Osteocyte (in vitro differentiated cells): ENCODE results near the gene ULK2. TPM values are rescaled to one million over a fixed set of nuclear protein-coding genes. Genes with fewer than 3 reads are reported as not detected.

ENCODE experiments used
- DNase-seq: peaks from one replicate; pipeline ENCODE4 v3.0.0; 2021; ENCODE audit warnings: mixed read lengths; ENCODE audit not compliant: unreplicated experiment; ENCODE audit errors: extremely low spot score
- H3K27ac Mint-ChIP-seq: one replicate; pipeline ENCODE4 v1.8.0; 2021; ENCODE audit warnings: mild to moderate bottlenecking, mixed read lengths; ENCODE audit not compliant: unreplicated experiment
- H3K27me3 Mint-ChIP-seq: one replicate; pipeline ENCODE4 v1.8.0; 2021; ENCODE audit warnings: mixed read lengths; ENCODE audit not compliant: unreplicated experiment
- H3K36me3 Mint-ChIP-seq: one replicate; pipeline ENCODE4 v1.8.0; 2021; ENCODE audit warnings: mixed read lengths; ENCODE audit not compliant: unreplicated experiment
- H3K4me1 Mint-ChIP-seq: one replicate; pipeline ENCODE4 v1.8.0; 2021; ENCODE audit warnings: mixed read lengths; ENCODE audit not compliant: unreplicated experiment
- H3K4me3 Mint-ChIP-seq: one replicate; pipeline ENCODE4 v1.8.0; 2021; ENCODE audit warnings: mild to moderate bottlenecking, moderate library complexity, mixed read lengths; ENCODE audit not compliant: unreplicated experiment
- H3K9me3 Mint-ChIP-seq: one replicate; pipeline ENCODE4 v1.8.0; 2021; ENCODE audit warnings: mixed read lengths; ENCODE audit not compliant: unreplicated experiment
- total RNA-seq: library from RNA; stranded (reverse); gene quantifications from 2 replicates; pipeline ENCODE4 v1.2.1, GENCODE V29; 2021
- TF ChIP-seq, protein P1 (sequence below): fragments of 200-600 bp; sonication (generic); IDR thresholded peaks from 2 replicates; pipeline ENCODE4 v1.5.0; 2021; ENCODE audit warnings: antibody characterized with exemption, mild to moderate bottlenecking, moderate library complexity

ULK2 gene
- total RNA-seq, 1 donor from 2014 or later = 33.3 TPM

DNA sequence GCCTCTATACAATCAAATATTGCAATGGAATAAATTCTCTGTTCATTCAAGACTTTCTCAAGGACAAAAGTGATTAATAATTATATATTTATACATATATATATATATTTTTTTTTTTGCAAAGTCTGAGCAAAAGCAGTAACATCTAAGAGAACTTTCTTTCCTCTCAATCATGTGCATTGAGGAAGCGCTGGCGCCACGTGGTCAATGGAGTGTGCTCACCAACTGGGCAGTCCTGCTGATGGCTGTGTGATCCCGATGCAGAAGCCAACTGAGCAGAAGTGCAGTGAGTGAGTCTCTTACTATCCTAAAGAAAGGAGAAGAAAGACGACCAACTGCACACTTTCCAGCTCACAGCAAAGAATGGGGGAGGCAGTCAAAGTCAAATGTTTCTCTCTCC, 37.2 kb upstream of the ULK2 start:
- no peak overlapping the region for H3K27ac Mint-ChIP-seq
- no peak overlapping the region for H3K4me3 Mint-ChIP-seq
- DNase-seq = peak; percentile 40
- no peaks in the 10 kb centered on the region for H3K9me3 Mint-ChIP-seq
- no peaks in the 10 kb centered on the region for H3K4me1 Mint-ChIP-seq
- TF ChIP-seq, protein P1, sequence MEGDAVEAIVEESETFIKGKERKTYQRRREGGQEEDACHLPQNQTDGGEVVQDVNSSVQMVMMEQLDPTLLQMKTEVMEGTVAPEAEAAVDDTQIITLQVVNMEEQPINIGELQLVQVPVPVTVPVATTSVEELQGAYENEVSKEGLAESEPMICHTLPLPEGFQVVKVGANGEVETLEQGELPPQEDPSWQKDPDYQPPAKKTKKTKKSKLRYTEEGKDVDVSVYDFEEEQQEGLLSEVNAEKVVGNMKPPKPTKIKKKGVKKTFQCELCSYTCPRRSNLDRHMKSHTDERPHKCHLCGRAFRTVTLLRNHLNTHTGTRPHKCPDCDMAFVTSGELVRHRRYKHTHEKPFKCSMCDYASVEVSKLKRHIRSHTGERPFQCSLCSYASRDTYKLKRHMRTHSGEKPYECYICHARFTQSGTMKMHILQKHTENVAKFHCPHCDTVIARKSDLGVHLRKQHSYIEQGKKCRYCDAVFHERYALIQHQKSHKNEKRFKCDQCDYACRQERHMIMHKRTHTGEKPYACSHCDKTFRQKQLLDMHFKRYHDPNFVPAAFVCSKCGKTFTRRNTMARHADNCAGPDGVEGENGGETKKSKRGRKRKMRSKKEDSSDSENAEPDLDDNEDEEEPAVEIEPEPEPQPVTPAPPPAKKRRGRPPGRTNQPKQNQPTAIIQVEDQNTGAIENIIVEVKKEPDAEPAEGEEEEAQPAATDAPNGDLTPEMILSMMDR = no peak
- H3K36me3 Mint-ChIP-seq = peaks cover 41% of the 10 kb centered on the region
- no peaks in the 10 kb centered on the region for H3K27me3 Mint-ChIP-seq

DNA sequence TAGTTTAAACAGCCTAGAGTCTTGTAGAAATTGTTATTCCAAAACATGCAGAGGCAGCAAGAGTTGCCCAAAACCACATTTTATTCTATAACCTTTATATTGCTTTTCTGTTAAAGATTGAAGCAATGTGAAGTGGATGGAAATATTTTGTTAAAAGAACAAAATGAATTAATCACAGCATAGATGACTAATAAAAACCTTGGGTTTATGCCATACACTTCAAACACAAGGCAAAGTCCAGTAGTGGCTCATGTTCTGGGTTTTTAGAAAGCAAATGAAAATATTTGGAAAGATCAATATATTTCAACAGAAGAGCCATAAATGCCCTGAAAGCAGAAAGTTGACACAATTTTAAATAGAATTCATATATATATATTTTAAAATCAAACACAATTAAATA, 36.7 kb upstream of the ULK2 start:
- Mint-ChIP-seq H3K9me3 (no peaks in the 10 kb centered on the region), H3K27ac (no peak overlapping the region), H3K4me3 (no peak overlapping the region), H3K36me3 (peaks cover 40% of the 10 kb centered on the region), H3K4me1 (no peaks in the 10 kb centered on the region), H3K27me3 (no peaks in the 10 kb centered on the region)
- TF ChIP-seq, protein P1 = no peak
- DNase-seq = no peak

DNA sequence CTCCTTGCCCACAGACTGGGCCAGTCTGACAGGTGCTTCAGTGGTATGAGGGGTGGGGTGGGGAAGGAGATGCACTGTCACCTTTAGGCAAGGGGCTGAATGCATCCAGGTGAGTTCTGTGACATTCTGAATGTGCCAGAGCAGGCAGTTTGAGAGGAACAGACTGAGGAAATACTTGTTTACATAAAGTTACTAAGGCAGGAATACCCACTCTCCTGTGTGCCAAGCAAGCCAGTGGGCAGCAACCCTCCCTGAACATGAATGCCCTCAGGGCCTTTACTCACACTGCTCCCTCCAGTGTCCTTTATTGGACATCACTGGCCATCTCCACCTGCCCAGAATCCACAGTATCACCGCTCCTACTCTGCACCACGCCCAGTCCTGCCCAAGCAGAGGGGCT, 33.1 kb upstream of the ULK2 start:
- H3K27ac Mint-ChIP-seq = no peak overlapping the region
- H3K4me1 Mint-ChIP-seq = peaks cover 2% of the 10 kb centered on the region
- no peak for DNase-seq
- H3K27me3 Mint-ChIP-seq = no peaks in the 10 kb centered on the region
- TF ChIP-seq, protein P1 = no peak
- H3K36me3 Mint-ChIP-seq = peaks cover 23% of the 10 kb centered on the region
- H3K9me3 Mint-ChIP-seq = no peaks in the 10 kb centered on the region
- no peak overlapping the region for H3K4me3 Mint-ChIP-seq

DNA sequence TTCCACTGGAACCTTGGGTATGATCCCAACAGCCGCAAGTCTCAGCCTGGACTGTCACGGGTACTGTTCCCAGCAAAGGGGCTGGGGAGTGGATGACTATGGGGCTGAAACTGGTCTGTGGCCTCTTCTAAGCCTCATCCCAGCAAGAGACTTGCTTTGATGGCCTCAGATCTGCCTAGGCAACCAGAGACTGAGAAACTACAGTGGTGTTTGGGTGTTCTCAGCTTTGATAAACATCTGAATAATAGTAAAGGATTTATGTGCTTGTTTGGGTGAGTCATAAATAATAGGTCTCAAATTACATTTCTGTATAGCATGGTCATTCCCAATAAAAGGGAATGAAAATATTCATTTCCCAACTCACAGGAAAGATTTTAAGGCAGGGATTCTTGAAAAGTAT, 30.2 kb upstream of the ULK2 start:
- Mint-ChIP-seq H3K9me3 (no peaks in the 10 kb centered on the region), H3K36me3 (peaks cover 11% of the 10 kb centered on the region), H3K4me3 (no peak overlapping the region), H3K27ac (peak overlapping the region; percentile 1), H3K27me3 (no peaks in the 10 kb centered on the region), H3K4me1 (peaks cover 2% of the 10 kb centered on the region)
- no peak for DNase-seq
- TF ChIP-seq, protein P1 = no peak

DNA sequence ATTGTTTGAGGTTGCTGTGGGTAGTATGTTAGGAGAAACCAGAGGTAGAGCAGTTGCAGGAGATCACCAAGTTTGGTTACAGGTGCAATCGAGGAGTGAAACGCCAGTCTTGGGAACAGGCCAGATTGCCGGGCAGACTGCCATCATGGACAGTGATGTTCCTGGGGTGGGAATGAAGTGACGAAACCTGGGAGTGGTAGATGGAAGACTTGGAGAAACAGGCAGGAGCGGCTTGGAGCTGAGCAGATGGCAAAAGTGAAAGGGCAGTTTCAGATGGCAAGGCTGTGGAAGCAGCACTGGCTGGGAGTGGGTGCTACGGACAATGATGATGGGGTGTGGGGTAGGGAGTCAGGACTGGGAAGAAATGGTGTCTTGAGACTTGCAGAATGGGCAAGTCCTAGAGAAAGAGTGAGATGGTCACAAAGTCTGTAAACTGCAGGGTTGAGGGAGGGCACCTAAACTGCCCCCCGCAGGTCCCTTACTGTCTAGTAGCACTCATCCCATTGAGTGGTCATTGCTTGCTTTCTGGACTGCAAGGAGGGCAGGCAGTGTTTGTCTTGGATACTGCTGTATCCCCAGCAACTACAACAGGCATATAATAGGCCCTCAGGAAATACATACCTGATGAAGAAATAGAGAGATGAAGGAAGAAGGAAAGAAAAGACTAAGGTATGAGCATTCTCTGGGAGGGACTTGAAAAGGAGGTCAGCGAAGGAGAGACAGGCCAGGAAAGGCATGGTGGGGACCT, 29.5 kb upstream of the ULK2 start:
- Mint-ChIP-seq H3K9me3 (no peaks in the 10 kb centered on the region), H3K4me3 (no peak overlapping the region), H3K27ac (no peak overlapping the region), H3K27me3 (no peaks in the 10 kb centered on the region), H3K4me1 (peaks cover 2% of the 10 kb centered on the region), H3K36me3 (peaks cover 11% of the 10 kb centered on the region)
- no peak for DNase-seq
- TF ChIP-seq, protein P1 = no peak
